Sigmoid colon (tissue), 4 donors: ENCODE results near the gene PMVK.

ENCODE experiments used
- CTCF ChIP-seq, 4 experiments: fragments of 450-650 bp in 3 of 4; fragments of 200-600 bp in 1 of 4; IDR thresholded peaks; one replicate each; pipeline ENCODE4 v1.5.1; 2016 to 2019; ENCODE audit warnings: antibody characterized with exemption in 4 of 4, mild to moderate bottlenecking in 3 of 4, moderate library complexity in 2 of 4
- POLR2AphosphoS5 ChIP-seq, 4 donors: sonication (generic); formaldehyde crosslinking; IDR thresholded peaks; one replicate each; pipeline ENCODE4 v1.6.1; 2017; ENCODE audit warnings: antibody characterized with exemption in 4 of 4

GRCh38 chr1:154884869-154885701 is 51.4 kb downstream of the PMVK start:
- TF ChIP-seq POLR2AphosphoS5 (IDR thresholded peaks at IDR 0.05) (no peak), CTCF (IDR thresholded peaks at IDR 0.05) (no peak)
